GM18499 (cell line): ENCODE data around the gene RHOG.

Source experiments
- ATAC-seq: cut with Tn5 transposase; IDR thresholded peaks from one replicate; pipeline ENCODE4 v1.9.1; 2021; ENCODE audit warnings: moderate number of reproducible peaks; ENCODE audit not compliant: insufficient read depth, unreplicated experiment

RHOG gene

GRCh38 chr11:3835751-3836150, 5.0 kb downstream of the RHOG start:
- no peak for ATAC-seq

- ATAC-seq, result no peak
Observed at GRCh38 chr11:3834664-3835461, 5.9 kb downstream of the RHOG start.

- no peak for ATAC-seq
Observed at GRCh38 chr11:3834349-3834663, 6.5 kb downstream of the RHOG start.

- no peak for ATAC-seq
Observed at GRCh38 chr11:3833449-3833848, 7.3 kb downstream of the RHOG start.

GRCh38 chr11:3832816-3833215, 7.9 kb downstream of the RHOG start:
- no peak for ATAC-seq

- ATAC-seq, result no peak
Observed at GRCh38 chr11:3831378-3832239, 9.2 kb downstream of the RHOG start.

- ATAC-seq, result no peak
Observed at GRCh38 chr11:3830730-3831129, 10.0 kb downstream of the RHOG start.

- ATAC-seq, result no peak
Observed at GRCh38 chr11:3830088-3830487, 10.7 kb downstream of the RHOG start.

GRCh38 chr11:3827434-3828186, 13.1 kb downstream of the RHOG start:
- no peak for ATAC-seq

GRCh38 chr11:3826721-3827120, 14.0 kb downstream of the RHOG start:
- no peak for ATAC-seq

GRCh38 chr11:3825473-3826154, 15.1 kb downstream of the RHOG start:
- no peak for ATAC-seq

- ATAC-seq, result no peak
Observed at GRCh38 chr11:3824714-3825472, 15.9 kb downstream of the RHOG start.

GRCh38 chr11:3823762-3824506, 16.8 kb downstream of the RHOG start:
- no peak for ATAC-seq

- no peak for ATAC-seq
Observed at GRCh38 chr11:3823303-3823702, 17.5 kb downstream of the RHOG start.

GRCh38 chr11:3822312-3822711, 18.4 kb downstream of the RHOG start:
- ATAC-seq, result no peak

GRCh38 chr11:3820971-3821370, 19.8 kb downstream of the RHOG start:
- ATAC-seq, result no peak

- no peak for ATAC-seq
Observed at GRCh38 chr11:3817181-3817800, 23.5 kb downstream of the RHOG start.

GRCh38 chr11:3816673-3817072, 24.1 kb downstream of the RHOG start:
- ATAC-seq, result no peak

- no peak for ATAC-seq
Observed at GRCh38 chr11:3815845-3816244, 24.9 kb downstream of the RHOG start.
